ENCODE data around the gene PRR5L.

The PRR5L gene

DNA sequence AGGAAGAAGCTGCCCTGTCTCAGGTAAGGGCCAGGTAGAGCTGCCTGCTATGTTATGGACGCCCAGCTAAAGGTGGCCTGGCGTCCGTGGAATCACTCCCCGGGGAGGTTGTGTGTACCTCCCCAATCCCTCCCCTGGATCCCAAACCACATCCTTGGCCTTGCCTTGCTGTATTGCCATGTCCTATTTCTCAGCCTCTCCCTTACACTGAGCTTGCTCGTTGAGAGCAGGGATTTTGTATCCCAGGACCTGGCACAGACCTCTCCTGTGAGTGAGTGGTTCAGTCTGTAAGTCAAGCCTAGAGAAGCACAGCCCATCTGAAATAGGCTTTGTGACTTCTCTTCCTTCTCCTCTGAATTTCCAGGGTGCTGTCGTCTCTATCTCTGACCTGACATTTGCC is 160.1 kb downstream of the PRR5L start:
- H3K4me3 ChIP-seq (ENCODE audit: control insufficient read depth, low read depth, low read length), result no peak overlapping the region
- peak; percentile 66 for DNase-seq (ENCODE audit: low read depth)
- TF ChIP-seq CTCF (conservative IDR thresholded peaks at IDR 0.05; ENCODE audit: control insufficient read depth, insufficient read depth, low read depth, low read length), result no peak

DNA sequence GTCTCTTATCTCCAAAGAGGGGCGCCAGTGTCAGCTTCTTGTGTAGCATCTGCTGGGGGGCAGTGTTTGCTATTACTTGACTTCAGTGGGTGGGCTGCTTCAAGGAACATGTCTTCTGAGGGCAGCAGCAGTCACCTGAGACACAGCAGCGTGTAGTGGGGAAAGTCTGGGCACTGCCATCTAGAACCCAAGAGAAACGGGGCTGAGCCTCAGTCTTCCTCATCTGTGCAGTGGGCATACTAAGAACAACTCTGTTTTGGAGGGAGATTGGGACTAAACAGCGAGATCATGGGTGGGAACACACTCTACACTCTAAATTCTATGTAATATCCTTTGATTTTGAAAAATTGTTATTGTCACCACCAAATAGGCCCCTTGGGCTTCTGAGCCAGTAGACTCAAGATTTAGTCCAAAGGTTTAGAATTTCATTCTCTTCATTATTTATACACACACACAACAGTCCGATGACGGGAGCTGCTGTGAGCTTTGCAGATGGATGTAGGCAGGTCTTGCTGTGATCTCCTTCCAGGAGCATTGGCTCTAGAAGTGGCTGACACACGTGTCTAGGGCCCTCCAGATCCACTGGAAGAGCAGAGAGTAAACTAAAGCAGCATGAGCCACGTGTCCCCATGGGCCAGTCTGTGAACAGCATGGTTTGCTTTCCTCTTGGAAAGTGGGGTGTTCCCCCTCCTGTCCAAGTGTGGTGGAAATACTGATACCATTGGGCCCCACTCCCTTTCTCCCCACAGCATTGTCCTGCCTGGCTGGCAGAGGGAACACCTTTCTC is 162.2 kb downstream of the PRR5L start:
- no peak for DNase-seq (ENCODE audit: low read depth)
- no peak overlapping the region for H3K4me3 ChIP-seq (ENCODE audit: control insufficient read depth, low read depth, low read length)
- TF ChIP-seq CTCF (conservative IDR thresholded peaks at IDR 0.05; ENCODE audit: control insufficient read depth, insufficient read depth, low read depth, low read length), result no peak

DNA sequence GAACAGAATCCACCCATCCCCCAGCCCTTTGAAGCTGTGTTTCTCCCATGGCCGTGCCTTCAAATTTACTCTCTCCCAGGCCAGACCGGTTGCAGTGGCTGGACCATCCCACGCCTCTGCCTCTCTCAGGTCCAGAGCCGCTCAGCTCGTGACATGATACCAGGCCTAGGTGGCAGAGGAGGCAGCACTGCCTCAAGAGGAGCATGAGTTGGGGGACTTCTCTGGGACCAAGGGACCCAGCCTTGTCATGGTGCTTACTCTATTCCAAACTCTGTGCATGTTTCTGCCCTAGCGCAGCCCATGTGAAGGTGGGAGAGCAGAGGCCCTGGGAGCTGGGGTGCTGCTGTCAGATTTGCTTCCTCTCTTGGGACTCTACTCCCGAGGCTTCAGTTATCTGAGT is 163.0 kb downstream of the PRR5L start:
- TF ChIP-seq CTCF (conservative IDR thresholded peaks at IDR 0.05; ENCODE audit: control insufficient read depth, insufficient read depth, low read depth, low read length), result no peak
- H3K4me3 ChIP-seq (ENCODE audit: control insufficient read depth, low read depth, low read length), result no peak overlapping the region
- DNase-seq (ENCODE audit: low read depth), result no peak

- no peak overlapping the region for H3K4me3 ChIP-seq (ENCODE audit: control insufficient read depth, low read depth, low read length)
- no peak for DNase-seq (ENCODE audit: low read depth)
- no peak for TF ChIP-seq CTCF (conservative IDR thresholded peaks at IDR 0.05; ENCODE audit: control insufficient read depth, insufficient read depth, low read depth, low read length)
Measured at GRCh38 chr11:36460220-36460619, 164.1 kb downstream of the PRR5L start.

- no peak overlapping the region for H3K4me3 ChIP-seq (ENCODE audit: control insufficient read depth, low read depth, low read length)
- DNase-seq (ENCODE audit: low read depth), result no peak
- no peak for TF ChIP-seq CTCF (conservative IDR thresholded peaks at IDR 0.05; ENCODE audit: control insufficient read depth, insufficient read depth, low read depth, low read length)
Measured at GRCh38 chr11:36462321-36462720, 166.2 kb downstream of the PRR5L start.

DNA sequence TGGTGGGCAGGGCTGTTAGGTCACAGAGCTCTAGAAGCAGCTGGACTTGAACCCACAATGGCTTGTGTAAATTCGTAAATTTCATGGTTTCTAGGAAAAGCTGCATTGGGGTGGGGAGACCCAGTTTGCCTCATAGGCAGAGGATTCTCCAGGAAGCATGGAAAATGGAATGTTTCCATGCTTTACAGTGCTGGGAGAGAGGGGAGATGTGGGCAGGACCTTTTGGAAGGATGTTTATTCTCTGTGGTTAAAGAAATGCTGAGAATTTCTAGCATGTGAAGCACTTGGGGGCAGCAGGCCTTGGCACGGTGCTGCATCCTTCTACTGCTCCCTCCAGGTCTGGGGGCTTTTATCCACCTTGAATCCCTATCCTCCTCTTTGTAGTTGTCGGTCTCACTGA is 167.7 kb downstream of the PRR5L start:
- DNase-seq (ENCODE audit: low read depth), result no peak
- TF ChIP-seq CTCF (conservative IDR thresholded peaks at IDR 0.05; ENCODE audit: control insufficient read depth, insufficient read depth, low read depth, low read length), result no peak
- no peak overlapping the region for H3K4me3 ChIP-seq (ENCODE audit: control insufficient read depth, low read depth, low read length)

Data from fibroblast of mammary gland (primary cell).